ENCODE data around the gene HDAC7. TPM values are rescaled to one million over a fixed set of nuclear protein-coding genes. Genes with fewer than 3 reads are reported as not detected.

HDAC7 gene
- total RNA-seq, 6 experiments from 2014 or later = 104 to 120 (median 108) TPM

DNA sequence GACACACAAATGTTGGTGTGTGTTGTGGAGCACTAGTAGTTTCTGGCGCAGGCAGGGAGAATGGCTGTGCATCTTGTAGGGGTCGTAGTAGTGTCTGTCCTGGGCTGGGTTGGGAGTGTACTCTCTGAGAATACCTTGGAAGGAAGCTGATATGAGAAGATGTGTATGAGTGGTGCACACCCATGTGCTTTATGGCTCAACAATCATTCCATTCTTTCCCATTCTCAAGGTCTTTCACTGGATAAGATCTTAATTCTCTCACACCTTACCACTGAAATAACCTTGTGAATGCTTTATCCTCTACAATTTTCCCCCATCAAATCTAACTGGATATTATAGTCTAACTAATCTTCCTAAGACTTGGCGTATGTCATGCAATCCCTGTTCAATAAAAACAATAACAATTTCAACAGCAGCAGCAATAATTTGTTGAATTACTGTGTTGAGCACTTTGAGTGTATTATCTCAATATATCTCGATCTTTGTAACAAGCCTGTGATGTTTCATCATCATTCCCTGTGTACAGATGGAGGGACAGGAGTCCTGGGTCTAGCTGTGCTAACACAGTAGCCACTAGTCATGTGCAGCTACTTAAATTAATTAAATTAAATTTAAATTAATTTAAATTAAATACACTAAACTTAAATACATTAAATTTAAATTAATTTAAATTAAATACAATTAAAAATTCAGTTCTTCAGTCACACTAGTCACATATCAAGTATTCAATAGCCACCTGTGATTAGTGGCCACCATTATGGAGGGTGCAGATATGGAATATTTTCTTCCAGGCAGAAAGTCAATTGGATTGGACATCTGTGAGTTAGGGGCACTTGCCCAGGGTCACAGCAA lies 50.2 kb downstream of the HDAC7 start:
- no peaks in the 10 kb centered on the region for H3K36me3 Mint-ChIP-seq (ENCODE audit: low read depth)
- TF ChIP-seq, protein P1, sequence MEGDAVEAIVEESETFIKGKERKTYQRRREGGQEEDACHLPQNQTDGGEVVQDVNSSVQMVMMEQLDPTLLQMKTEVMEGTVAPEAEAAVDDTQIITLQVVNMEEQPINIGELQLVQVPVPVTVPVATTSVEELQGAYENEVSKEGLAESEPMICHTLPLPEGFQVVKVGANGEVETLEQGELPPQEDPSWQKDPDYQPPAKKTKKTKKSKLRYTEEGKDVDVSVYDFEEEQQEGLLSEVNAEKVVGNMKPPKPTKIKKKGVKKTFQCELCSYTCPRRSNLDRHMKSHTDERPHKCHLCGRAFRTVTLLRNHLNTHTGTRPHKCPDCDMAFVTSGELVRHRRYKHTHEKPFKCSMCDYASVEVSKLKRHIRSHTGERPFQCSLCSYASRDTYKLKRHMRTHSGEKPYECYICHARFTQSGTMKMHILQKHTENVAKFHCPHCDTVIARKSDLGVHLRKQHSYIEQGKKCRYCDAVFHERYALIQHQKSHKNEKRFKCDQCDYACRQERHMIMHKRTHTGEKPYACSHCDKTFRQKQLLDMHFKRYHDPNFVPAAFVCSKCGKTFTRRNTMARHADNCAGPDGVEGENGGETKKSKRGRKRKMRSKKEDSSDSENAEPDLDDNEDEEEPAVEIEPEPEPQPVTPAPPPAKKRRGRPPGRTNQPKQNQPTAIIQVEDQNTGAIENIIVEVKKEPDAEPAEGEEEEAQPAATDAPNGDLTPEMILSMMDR (IDR thresholded peaks at IDR 0.05) = no peak
- DNase-seq = no peak
- peaks cover 13% of the 10 kb centered on the region for H3K4me1 Mint-ChIP-seq (ENCODE audit: low read depth)
- no peak overlapping the region for H3K27ac Mint-ChIP-seq
- no peak overlapping the region for H3K4me3 Mint-ChIP-seq
- H3K27me3 Mint-ChIP-seq (ENCODE audit: insufficient read depth) = no peaks in the 10 kb centered on the region; the same call in 1 of the 2 replicates
- H3K9me3 Mint-ChIP-seq = no peaks in the 10 kb centered on the region

- Mint-ChIP-seq H3K27me3 (ENCODE audit: insufficient read depth) (peaks cover 3% of the 10 kb centered on the region), H3K4me1 (ENCODE audit: low read depth) (peaks cover 10% of the 10 kb centered on the region), H3K27ac (no peak overlapping the region), H3K4me3 (no peak overlapping the region), H3K36me3 (ENCODE audit: low read depth) (no peaks in the 10 kb centered on the region), H3K9me3 (no peaks in the 10 kb centered on the region)
- no peak for DNase-seq
- TF ChIP-seq, protein P1 (IDR thresholded peaks at IDR 0.05) = no peak
Observed at GRCh38 chr12:47768323-47768811, 51.3 kb downstream of the HDAC7 start.

DNA sequence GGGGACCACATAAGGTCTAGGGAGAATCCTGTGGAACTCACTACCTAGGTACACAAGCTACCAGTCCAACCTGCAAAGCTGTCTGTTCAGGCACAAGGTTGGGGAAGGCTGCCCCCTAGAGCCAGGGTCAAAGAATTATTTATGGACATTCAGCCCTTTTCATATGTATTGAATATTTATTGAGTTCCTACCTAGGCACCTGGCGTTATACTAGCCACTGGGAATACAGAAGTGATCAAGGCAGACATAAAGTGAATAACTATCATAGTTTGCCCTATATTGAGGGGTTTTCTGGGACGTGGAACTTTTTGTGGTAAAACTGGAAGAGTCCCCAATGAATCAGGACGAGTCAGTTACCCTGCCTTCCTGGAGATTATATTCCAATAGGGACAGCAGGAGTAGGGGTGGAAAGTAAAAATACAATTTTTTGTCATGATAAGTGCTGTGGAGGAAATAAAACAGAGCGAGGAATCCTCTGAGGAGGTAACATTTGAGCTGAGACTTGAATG lies 52.4 kb downstream of the HDAC7 start:
- Mint-ChIP-seq H3K4me3 (no peak overlapping the region), H3K36me3 (ENCODE audit: low read depth) (no peaks in the 10 kb centered on the region), H3K27me3 (ENCODE audit: insufficient read depth) (peaks cover 3% of the 10 kb centered on the region; the same call in 1 of the 2 replicates), H3K4me1 (ENCODE audit: low read depth) (peaks cover 6% of the 10 kb centered on the region), H3K27ac (no peak overlapping the region), H3K9me3 (no peaks in the 10 kb centered on the region)
- DNase-seq = no peak
- TF ChIP-seq, protein P1 (IDR thresholded peaks at IDR 0.05) = peak; percentile 78

GRCh38 chr12:47766502-47767215 lies 53.0 kb downstream of the HDAC7 start:
- no peak overlapping the region for H3K4me3 Mint-ChIP-seq
- H3K36me3 Mint-ChIP-seq (ENCODE audit: low read depth) = no peaks in the 10 kb centered on the region

More at GRCh38 chr12:47766502-47767215, 53.0 kb downstream of the HDAC7 start:
- H3K27ac Mint-ChIP-seq = no peak overlapping the region
- H3K9me3 Mint-ChIP-seq = no peaks in the 10 kb centered on the region
- H3K4me1 Mint-ChIP-seq (ENCODE audit: low read depth) = peaks cover 5% of the 10 kb centered on the region
- TF ChIP-seq, protein P1 (IDR thresholded peaks at IDR 0.05) = no peak
- DNase-seq = no peak
- H3K27me3 Mint-ChIP-seq (ENCODE audit: insufficient read depth) = peaks cover 3% of the 10 kb centered on the region; the same call in 1 of the 2 replicates

Data from HFFc6 (cell line).